ENCODE data around the gene TDRD1.

TDRD1 gene

DNA sequence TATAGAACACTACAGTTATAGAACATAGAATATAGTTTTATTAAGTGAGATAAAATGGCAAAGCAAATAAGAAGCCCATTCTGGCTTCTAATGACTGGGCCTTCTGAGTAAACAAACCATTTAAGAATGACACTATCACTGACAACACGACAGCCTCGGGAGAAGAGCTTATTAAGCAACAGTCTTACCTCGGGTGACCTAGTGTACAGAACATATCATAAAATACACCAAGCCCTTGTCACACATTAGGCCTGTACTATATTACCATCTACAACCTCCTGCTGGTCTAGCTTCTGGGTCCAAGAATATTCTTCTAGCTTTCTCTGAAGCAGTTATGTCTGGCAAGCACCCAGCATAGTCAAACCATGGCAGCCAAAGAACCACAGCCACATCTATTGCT, 37.1 kb upstream of the TDRD1 start:
- TF ChIP-seq, protein P1, sequence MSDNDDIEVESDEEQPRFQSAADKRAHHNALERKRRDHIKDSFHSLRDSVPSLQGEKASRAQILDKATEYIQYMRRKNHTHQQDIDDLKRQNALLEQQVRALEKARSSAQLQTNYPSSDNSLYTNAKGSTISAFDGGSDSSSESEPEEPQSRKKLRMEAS (IDR thresholded peaks at IDR 0.05) = no peak
- TF ChIP-seq TCF12 (IDR thresholded peaks at IDR 0.05; ENCODE audit: low read depth) = no peak
- TF ChIP-seq, protein P2, sequence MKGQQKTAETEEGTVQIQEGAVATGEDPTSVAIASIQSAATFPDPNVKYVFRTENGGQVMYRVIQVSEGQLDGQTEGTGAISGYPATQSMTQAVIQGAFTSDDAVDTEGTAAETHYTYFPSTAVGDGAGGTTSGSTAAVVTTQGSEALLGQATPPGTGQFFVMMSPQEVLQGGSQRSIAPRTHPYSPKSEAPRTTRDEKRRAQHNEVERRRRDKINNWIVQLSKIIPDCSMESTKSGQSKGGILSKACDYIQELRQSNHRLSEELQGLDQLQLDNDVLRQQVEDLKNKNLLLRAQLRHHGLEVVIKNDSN (IDR thresholded peaks at IDR 0.05) = no peak
- no peak for TF ChIP-seq CEBPB (IDR thresholded peaks at IDR 0.05)
- TF ChIP-seq TEAD4 (IDR thresholded peaks at IDR 0.05) = no peak
- TF ChIP-seq, protein P3, sequence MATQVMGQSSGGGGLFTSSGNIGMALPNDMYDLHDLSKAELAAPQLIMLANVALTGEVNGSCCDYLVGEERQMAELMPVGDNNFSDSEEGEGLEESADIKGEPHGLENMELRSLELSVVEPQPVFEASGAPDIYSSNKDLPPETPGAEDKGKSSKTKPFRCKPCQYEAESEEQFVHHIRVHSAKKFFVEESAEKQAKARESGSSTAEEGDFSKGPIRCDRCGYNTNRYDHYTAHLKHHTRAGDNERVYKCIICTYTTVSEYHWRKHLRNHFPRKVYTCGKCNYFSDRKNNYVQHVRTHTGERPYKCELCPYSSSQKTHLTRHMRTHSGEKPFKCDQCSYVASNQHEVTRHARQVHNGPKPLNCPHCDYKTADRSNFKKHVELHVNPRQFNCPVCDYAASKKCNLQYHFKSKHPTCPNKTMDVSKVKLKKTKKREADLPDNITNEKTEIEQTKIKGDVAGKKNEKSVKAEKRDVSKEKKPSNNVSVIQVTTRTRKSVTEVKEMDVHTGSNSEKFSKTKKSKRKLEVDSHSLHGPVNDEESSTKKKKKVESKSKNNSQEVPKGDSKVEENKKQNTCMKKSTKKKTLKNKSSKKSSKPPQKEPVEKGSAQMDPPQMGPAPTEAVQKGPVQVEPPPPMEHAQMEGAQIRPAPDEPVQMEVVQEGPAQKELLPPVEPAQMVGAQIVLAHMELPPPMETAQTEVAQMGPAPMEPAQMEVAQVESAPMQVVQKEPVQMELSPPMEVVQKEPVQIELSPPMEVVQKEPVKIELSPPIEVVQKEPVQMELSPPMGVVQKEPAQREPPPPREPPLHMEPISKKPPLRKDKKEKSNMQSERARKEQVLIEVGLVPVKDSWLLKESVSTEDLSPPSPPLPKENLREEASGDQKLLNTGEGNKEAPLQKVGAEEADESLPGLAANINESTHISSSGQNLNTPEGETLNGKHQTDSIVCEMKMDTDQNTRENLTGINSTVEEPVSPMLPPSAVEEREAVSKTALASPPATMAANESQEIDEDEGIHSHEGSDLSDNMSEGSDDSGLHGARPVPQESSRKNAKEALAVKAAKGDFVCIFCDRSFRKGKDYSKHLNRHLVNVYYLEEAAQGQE (IDR thresholded peaks at IDR 0.05; ENCODE audit: low read depth) = no peak
- TF ChIP-seq RAD21 (IDR thresholded peaks at IDR 0.05; ENCODE audit: low read depth) = no peak
- no peak for TF ChIP-seq CREB1 (IDR thresholded peaks at IDR 0.05; ENCODE audit: low read depth)
- TF ChIP-seq EP300 (IDR thresholded peaks at IDR 0.05; ENCODE audit: borderline replicate concordance) = no peak
- no peak for TF ChIP-seq NFIC (IDR thresholded peaks at IDR 0.05)
- no peak for TF ChIP-seq EGR1 (IDR thresholded peaks at IDR 0.05)
- TF ChIP-seq TAF1 (IDR thresholded peaks at IDR 0.05; ENCODE audit: low read depth) = no peak
- no peak for TF ChIP-seq YY1 (IDR thresholded peaks at IDR 0.05; ENCODE audit: low read depth)
- TF ChIP-seq ZBTB7A (IDR thresholded peaks at IDR 0.05; ENCODE audit: low read depth) = no peak
- TF ChIP-seq FOXM1 (IDR thresholded peaks at IDR 0.05; ENCODE audit: borderline replicate concordance, low read depth) = no peak

DNA sequence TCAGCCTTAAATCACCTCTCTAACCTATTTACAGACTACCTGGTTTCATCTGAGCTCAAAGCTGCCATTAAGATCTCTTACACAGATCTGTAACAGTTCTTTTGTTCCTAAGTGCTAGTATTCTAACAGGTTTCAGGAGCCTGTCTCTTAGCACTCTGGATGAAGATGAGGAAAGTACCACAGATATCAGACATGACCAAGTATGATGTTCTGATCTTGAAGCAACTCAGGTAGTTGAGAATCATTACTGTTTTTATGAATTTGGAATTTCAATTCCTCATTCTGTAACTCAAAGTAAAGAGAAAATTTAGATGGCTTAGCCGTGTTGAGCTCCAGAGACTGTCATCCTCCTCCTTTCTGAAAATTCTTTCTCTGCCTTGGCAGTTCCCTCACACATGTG, 36.0 kb upstream of the TDRD1 start:
- TF ChIP-seq ZBTB7A (IDR thresholded peaks at IDR 0.05; ENCODE audit: low read depth) (no peak), TAF1 (IDR thresholded peaks at IDR 0.05; ENCODE audit: low read depth) (no peak), TEAD4 (IDR thresholded peaks at IDR 0.05) (no peak)
- TF ChIP-seq, protein P1 (IDR thresholded peaks at IDR 0.05) = no peak

DNA sequence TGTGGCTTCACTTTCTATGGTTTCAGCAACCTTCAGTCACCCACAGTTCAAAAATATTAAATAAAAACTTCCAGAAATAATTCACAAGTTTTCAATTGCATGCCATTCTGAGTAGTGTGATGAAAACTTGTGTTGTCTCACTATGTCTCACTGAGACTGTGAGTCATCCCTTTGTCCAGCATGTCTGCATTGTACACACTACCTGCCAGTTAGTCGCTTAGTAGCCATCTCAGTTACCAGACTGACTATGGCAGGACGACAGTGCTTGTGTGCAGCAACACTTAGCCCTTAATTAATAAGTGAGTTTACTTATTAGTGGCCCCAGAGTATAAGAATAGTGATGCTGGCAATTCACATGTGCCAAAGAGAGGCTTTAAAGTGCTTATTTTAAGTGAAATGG, 27.7 kb upstream of the TDRD1 start:
- no peak for TF ChIP-seq EGR1 (IDR thresholded peaks at IDR 0.05)
- TF ChIP-seq, protein P3 (IDR thresholded peaks at IDR 0.05; ENCODE audit: low read depth) = no peak
- no peak for TF ChIP-seq TEAD4 (IDR thresholded peaks at IDR 0.05)
- TF ChIP-seq TAF1 (IDR thresholded peaks at IDR 0.05; ENCODE audit: low read depth) = no peak
- no peak for TF ChIP-seq FOXM1 (IDR thresholded peaks at IDR 0.05; ENCODE audit: borderline replicate concordance, low read depth)
- no peak for TF ChIP-seq RAD21 (IDR thresholded peaks at IDR 0.05; ENCODE audit: low read depth)
- no peak for TF ChIP-seq CEBPB (IDR thresholded peaks at IDR 0.05)
- TF ChIP-seq CREB1 (IDR thresholded peaks at IDR 0.05; ENCODE audit: low read depth) = no peak
- no peak for TF ChIP-seq NFIC (IDR thresholded peaks at IDR 0.05)
- no peak for TF ChIP-seq EP300 (IDR thresholded peaks at IDR 0.05; ENCODE audit: borderline replicate concordance)
- TF ChIP-seq YY1 (IDR thresholded peaks at IDR 0.05; ENCODE audit: low read depth) = no peak
- no peak for TF ChIP-seq TCF12 (IDR thresholded peaks at IDR 0.05; ENCODE audit: low read depth)
- TF ChIP-seq, protein P1 (IDR thresholded peaks at IDR 0.05) = no peak
- no peak for TF ChIP-seq ZBTB7A (IDR thresholded peaks at IDR 0.05; ENCODE audit: low read depth)
- TF ChIP-seq, protein P2 (IDR thresholded peaks at IDR 0.05) = no peak

DNA sequence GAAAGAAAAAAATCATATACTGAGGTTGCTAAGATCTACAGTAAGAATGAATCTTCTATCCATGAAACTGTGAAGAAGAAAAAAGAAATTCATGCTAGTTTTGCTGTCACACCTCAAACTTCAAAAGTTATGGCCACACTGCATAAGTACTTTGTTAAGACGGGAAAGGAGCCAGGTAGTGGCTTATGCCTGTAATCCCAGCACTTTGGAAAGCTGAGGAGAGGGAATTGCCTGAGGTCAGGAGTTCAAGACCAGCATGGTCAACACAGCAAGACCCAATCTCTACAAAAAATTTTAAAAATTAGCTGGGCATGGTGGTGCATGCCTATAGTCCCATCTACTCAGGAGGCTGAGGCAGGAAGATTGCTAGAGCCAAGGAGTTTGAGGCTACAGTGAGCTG, 27.3 kb upstream of the TDRD1 start:
- TF ChIP-seq TEAD4 (IDR thresholded peaks at IDR 0.05) = no peak
- TF ChIP-seq TAF1 (IDR thresholded peaks at IDR 0.05; ENCODE audit: low read depth) = no peak

DNA sequence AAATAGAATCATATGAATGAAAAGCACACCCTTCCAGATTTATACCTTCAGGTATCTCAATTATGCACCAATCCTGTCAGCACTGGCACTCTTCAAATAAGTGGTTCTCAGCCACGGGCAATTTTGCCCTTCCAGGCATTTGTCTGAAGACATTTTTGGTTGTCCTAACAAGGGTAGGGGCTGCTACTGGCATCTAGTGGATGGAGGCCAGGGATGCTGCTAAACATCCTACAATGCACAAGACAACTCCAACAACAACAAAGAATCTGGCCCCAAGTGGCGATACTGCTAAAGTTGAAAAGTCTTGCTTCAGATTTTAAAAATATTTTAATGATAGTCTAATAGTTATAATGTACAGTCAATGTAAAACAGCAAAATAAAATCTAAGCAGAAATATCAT, 21.2 kb upstream of the TDRD1 start:
- TF ChIP-seq ZBTB7A (IDR thresholded peaks at IDR 0.05; ENCODE audit: low read depth) = no peak
- TF ChIP-seq, protein P2 (IDR thresholded peaks at IDR 0.05) = no peak
- no peak for TF ChIP-seq CEBPB (IDR thresholded peaks at IDR 0.05)
- no peak for TF ChIP-seq CREB1 (IDR thresholded peaks at IDR 0.05; ENCODE audit: low read depth)
- no peak for TF ChIP-seq FOXM1 (IDR thresholded peaks at IDR 0.05; ENCODE audit: borderline replicate concordance, low read depth)
- no peak for TF ChIP-seq TEAD4 (IDR thresholded peaks at IDR 0.05)
- TF ChIP-seq, protein P3 (IDR thresholded peaks at IDR 0.05; ENCODE audit: low read depth) = no peak
- no peak for TF ChIP-seq NFIC (IDR thresholded peaks at IDR 0.05)

Data from Ishikawa (cell line).